Activated gamma-delta T cell treated with anti-CD3 and anti-CD28 coated beads, Interleukin-2, amount 50 U/mL, for 16 hours (primary cell): ENCODE results near the gene NFYA.

Experiments used
- DNase-seq: peaks from one replicate; pipeline ENCODE4 v3.0.0-alpha.2; 2020; ENCODE audit warnings: low read depth

The NFYA gene

GRCh38 chr6:41073203-41073967 lies 611 bp downstream of the NFYA start:
- DNase-seq, result peak; percentile 62

- DNase-seq, result no peak
Observed at GRCh38 chr6:41073968-41074691, 1.4 kb downstream of the NFYA start.

GRCh38 chr6:41074692-41075436 lies 2.1 kb downstream of the NFYA start:
- no peak for DNase-seq

- DNase-seq, result no peak
Observed at GRCh38 chr6:41075651-41076626, 3.2 kb downstream of the NFYA start.

- DNase-seq, result no peak
Observed at GRCh38 chr6:41077536-41077935, 4.8 kb downstream of the NFYA start.

- no peak for DNase-seq
Observed at GRCh38 chr6:41078101-41078500, 5.3 kb downstream of the NFYA start.

GRCh38 chr6:41079080-41079479 lies 6.3 kb downstream of the NFYA start:
- no peak for DNase-seq

- no peak for DNase-seq
Observed at GRCh38 chr6:41080621-41081020, 7.8 kb downstream of the NFYA start.

GRCh38 chr6:41083072-41083471 lies 10.3 kb downstream of the NFYA start:
- no peak for DNase-seq

GRCh38 chr6:41085182-41085581 lies 12.4 kb downstream of the NFYA start:
- DNase-seq, result no peak

- DNase-seq, result no peak
Observed at GRCh38 chr6:41088451-41088850, 15.7 kb downstream of the NFYA start.

GRCh38 chr6:41090841-41091761 lies 18.3 kb downstream of the NFYA start:
- no peak for DNase-seq

GRCh38 chr6:41092421-41093140 lies 19.8 kb downstream of the NFYA start:
- no peak for DNase-seq

- DNase-seq, result no peak
Observed at GRCh38 chr6:41093729-41094128, 21.0 kb downstream of the NFYA start.

- DNase-seq, result no peak
Observed at GRCh38 chr6:41097467-41098090, 24.8 kb downstream of the NFYA start.

- DNase-seq, result no peak
Observed at GRCh38 chr6:41098366-41098765, 25.6 kb downstream of the NFYA start.

- no peak for DNase-seq
Observed at GRCh38 chr6:41100871-41101287, 28.1 kb downstream of the NFYA start.

GRCh38 chr6:41103847-41104246 lies 31.1 kb downstream of the NFYA start:
- no peak for DNase-seq

GRCh38 chr6:41111017-41111416 lies 38.2 kb downstream of the NFYA start:
- no peak for DNase-seq
